ENCODE results near the gene FBLN1. TPM values are rescaled to one million over a fixed set of nuclear protein-coding genes. Genes with fewer than 3 reads are reported as not detected.

FBLN1 gene
- total and polyA plus RNA-seq, 2 of the 13 experiments (the other 11 are each of a cell fraction or from before 2014, with no cell fraction given) = 37.3 to 103 TPM

- WGBS (ENCODE audit: low lambda C conversion rate) = 67% methylated on average over 3 of the region's 3 CpGs
Observed at GRCh38 chr22:45472426-45472825, 30.3 kb upstream of the FBLN1 start.

More at GRCh38 chr22:45472426-45472825, 30.3 kb upstream of the FBLN1 start:
- in situ Hi-C loops (cut with HindIII; ENCODE audit: extremely low pct_ligation_motif_present, low pct_unique_long_range_greater_than_20kb) = no loop called here
- Histone ChIP-seq H3K79me2 (ENCODE audit: insufficient read depth, low read length) (no peaks in the 10 kb centered on the region), H3K9me3 (ENCODE audit: low read length) (no peaks in the 10 kb centered on the region), H4K20me1 (ENCODE audit: insufficient read depth, low read length) (no peaks in the 10 kb centered on the region), H3K27ac (ENCODE audit: extremely low read length, insufficient read depth, low read length) (no peak overlapping the region), H3K36me3 (replicated peaks in 1 of 2; ENCODE audit: control insufficient read depth in 1 of 2, insufficient read depth in 2 of 2, low read length in 2 of 2) (no peaks in the 10 kb centered on the region), H2AFZ (ENCODE audit: low read length) (no peak overlapping the region), H3K4me3 (replicated peaks in 1 of 3; ENCODE audit: insufficient read depth in 1 of 3, low read depth in 2 of 3, low read length in 3 of 3) (no peak overlapping the region), H3K9ac (ENCODE audit: insufficient read depth, low read depth, low read length) (no peak overlapping the region), H3K4me1 (ENCODE audit: insufficient read depth, low read length) (peaks cover 48% of the 10 kb centered on the region), H3K4me2 (ENCODE audit: low read depth, low read length) (no peak overlapping the region), H3K27me3 (ENCODE audit: control insufficient read depth in 1 of 2, insufficient read depth in 2 of 2, low read length in 2 of 2) (no peaks in the 10 kb centered on the region)
- CTCF ChIA-PET (ENCODE audit: low intra/inter-chr PET ratio, low total read pairs) = no interaction called here
- intact Hi-C loops (cut with micrococcal nuclease; ENCODE audit: unreplicated experiment) = no loop called here
- TF ChIP-seq ZNF513 (CRISPR knock-in tag; conservative IDR thresholded peaks at IDR 0.05) = no peak
- TF ChIP-seq LRRFIP1 (CRISPR knock-in tag; conservative IDR thresholded peaks at IDR 0.05) = no peak
- TF ChIP-seq, protein P1, sequence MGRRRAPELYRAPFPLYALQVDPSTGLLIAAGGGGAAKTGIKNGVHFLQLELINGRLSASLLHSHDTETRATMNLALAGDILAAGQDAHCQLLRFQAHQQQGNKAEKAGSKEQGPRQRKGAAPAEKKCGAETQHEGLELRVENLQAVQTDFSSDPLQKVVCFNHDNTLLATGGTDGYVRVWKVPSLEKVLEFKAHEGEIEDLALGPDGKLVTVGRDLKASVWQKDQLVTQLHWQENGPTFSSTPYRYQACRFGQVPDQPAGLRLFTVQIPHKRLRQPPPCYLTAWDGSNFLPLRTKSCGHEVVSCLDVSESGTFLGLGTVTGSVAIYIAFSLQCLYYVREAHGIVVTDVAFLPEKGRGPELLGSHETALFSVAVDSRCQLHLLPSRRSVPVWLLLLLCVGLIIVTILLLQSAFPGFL (CRISPR knock-in tag; IDR thresholded peaks at IDR 0.05) = no peak
- TF ChIP-seq TEAD3 (CRISPR knock-in tag; optimal IDR thresholded peaks at IDR 0.05; ENCODE audit: borderline replicate concordance) = no peak
- POLR2A ChIA-PET = interaction anchor here (0.8 kb wide), 1 partner anchor 32 kb away, joined by 3 read pairs; no protein-coding TSS in a partner anchor
- FAIRE-seq (no peak), ATAC-seq (no peak), DNase-seq (ENCODE audit: low spot score) (no peak)
- no TSS peak for BruUV-seq (replicated peaks)

Measured in HepG2 (cell line).